ENCODE data around the gene PRCP. TPM values are rescaled to one million over a fixed set of nuclear protein-coding genes. Genes with fewer than 3 reads are reported as not detected.
A peak's percentile ranks its signal among the peaks of the same experiment; 100 is the strongest.

PRCP gene
- total RNA-seq, 1 donor from 2014 or later: 62.0 TPM

- H3K27ac ChIP-seq (ENCODE audit: low read depth, low read length): no peak overlapping the region
- no peak overlapping the region for H3K4me2 ChIP-seq (ENCODE audit: low read length)
- Mint-ChIP-seq H3K27ac (ENCODE audit: unreplicated experiment) (no peak overlapping the region), H3K4me1 (ENCODE audit: low read depth, unreplicated experiment) (no peaks in the 10 kb centered on the region), H3K27me3 (ENCODE audit: low read depth, unreplicated experiment) (no peaks in the 10 kb centered on the region), H3K9me3 (ENCODE audit: unreplicated experiment) (no peaks in the 10 kb centered on the region), H3K4me3 (ENCODE audit: unreplicated experiment) (no peak overlapping the region), H3K36me3 (ENCODE audit: low read depth, unreplicated experiment) (no peaks in the 10 kb centered on the region)
- no peaks in the 10 kb centered on the region for H3K27me3 ChIP-seq (ENCODE audit: insufficient read depth, low read length)
- H3K36me3 ChIP-seq (ENCODE audit: insufficient read depth, low read length): no peaks in the 10 kb centered on the region
- no peak overlapping the region for H3K4me3 ChIP-seq (ENCODE audit: insufficient read depth, low read depth, low read length)
- no peak overlapping the region for H2AFZ ChIP-seq (ENCODE audit: low read depth, low read length)
- no peak for TF ChIP-seq EZH2 (IDR thresholded peaks at IDR 0.05; ENCODE audit: insufficient read depth, low read length)
- TF ChIP-seq CTCF (IDR thresholded peaks at IDR 0.05; ENCODE audit: insufficient read depth, low read depth, low read length): no peak
- H3K9ac ChIP-seq (ENCODE audit: low read length): no peak overlapping the region
- H3K9me3 ChIP-seq (ENCODE audit: insufficient read depth, low read depth, low read length): no peaks in the 10 kb centered on the region
- H3K4me1 ChIP-seq (ENCODE audit: insufficient read depth, low read length): no peaks in the 10 kb centered on the region
- H4K20me1 ChIP-seq (ENCODE audit: insufficient read depth, low read length): no peaks in the 10 kb centered on the region
- FAIRE-seq (no peak), DNase-seq (ENCODE audit: low read depth) (peak; percentile 53)
- no peaks in the 10 kb centered on the region for H3K79me2 ChIP-seq (ENCODE audit: insufficient read depth, low read length)
These were observed 109.3 kb downstream of the PRCP start for GRCh38 chr11:82790723-82791484.

- Histone ChIP-seq H3K79me2 (ENCODE audit: insufficient read depth, low read length) (no peaks in the 10 kb centered on the region), H3K9me3 (ENCODE audit: insufficient read depth, low read depth, low read length) (no peaks in the 10 kb centered on the region), H3K9ac (ENCODE audit: low read length) (no peak overlapping the region), H3K4me3 (ENCODE audit: insufficient read depth, low read depth, low read length) (no peak overlapping the region), H3K4me2 (ENCODE audit: low read length) (no peak overlapping the region), H3K27me3 (ENCODE audit: insufficient read depth, low read length) (no peaks in the 10 kb centered on the region), H3K36me3 (ENCODE audit: insufficient read depth, low read length) (no peaks in the 10 kb centered on the region), H4K20me1 (ENCODE audit: insufficient read depth, low read length) (no peaks in the 10 kb centered on the region), H3K4me1 (ENCODE audit: insufficient read depth, low read length) (no peaks in the 10 kb centered on the region), H3K27ac (ENCODE audit: low read depth, low read length) (no peak overlapping the region), H2AFZ (ENCODE audit: low read depth, low read length) (no peak overlapping the region)
- Mint-ChIP-seq H3K4me3 (ENCODE audit: unreplicated experiment) (no peak overlapping the region), H3K27me3 (ENCODE audit: low read depth, unreplicated experiment) (no peaks in the 10 kb centered on the region), H3K4me1 (ENCODE audit: low read depth, unreplicated experiment) (no peaks in the 10 kb centered on the region), H3K9me3 (ENCODE audit: unreplicated experiment) (no peaks in the 10 kb centered on the region), H3K36me3 (ENCODE audit: low read depth, unreplicated experiment) (no peaks in the 10 kb centered on the region), H3K27ac (ENCODE audit: unreplicated experiment) (no peak overlapping the region)
- TF ChIP-seq EZH2 (IDR thresholded peaks at IDR 0.05; ENCODE audit: insufficient read depth, low read length): no peak
- TF ChIP-seq CTCF (IDR thresholded peaks at IDR 0.05; ENCODE audit: insufficient read depth, low read depth, low read length): no peak
- DNase-seq (ENCODE audit: low read depth): no peak
- no peak for FAIRE-seq
These were observed 112.2 kb downstream of the PRCP start for GRCh38 chr11:82787981-82788380.

GRCh38 chr11:82786836-82787235 lies 113.4 kb downstream of the PRCP start:
- Histone ChIP-seq H3K9me3 (ENCODE audit: insufficient read depth, low read depth, low read length) (no peaks in the 10 kb centered on the region), H3K27me3 (ENCODE audit: insufficient read depth, low read length) (no peaks in the 10 kb centered on the region), H2AFZ (ENCODE audit: low read depth, low read length) (no peak overlapping the region), H4K20me1 (ENCODE audit: insufficient read depth, low read length) (no peaks in the 10 kb centered on the region), H3K4me1 (ENCODE audit: insufficient read depth, low read length) (no peaks in the 10 kb centered on the region), H3K27ac (ENCODE audit: low read depth, low read length) (no peak overlapping the region), H3K9ac (ENCODE audit: low read length) (no peak overlapping the region), H3K4me3 (ENCODE audit: insufficient read depth, low read depth, low read length) (no peak overlapping the region), H3K36me3 (ENCODE audit: insufficient read depth, low read length) (no peaks in the 10 kb centered on the region), H3K4me2 (ENCODE audit: low read length) (no peak overlapping the region), H3K79me2 (ENCODE audit: insufficient read depth, low read length) (no peaks in the 10 kb centered on the region)
- TF ChIP-seq CTCF (IDR thresholded peaks at IDR 0.05; ENCODE audit: insufficient read depth, low read depth, low read length): no peak
- no peak for TF ChIP-seq EZH2 (IDR thresholded peaks at IDR 0.05; ENCODE audit: insufficient read depth, low read length)
- Mint-ChIP-seq H3K36me3 (ENCODE audit: low read depth, unreplicated experiment) (no peaks in the 10 kb centered on the region), H3K4me1 (ENCODE audit: low read depth, unreplicated experiment) (no peaks in the 10 kb centered on the region), H3K27ac (ENCODE audit: unreplicated experiment) (no peak overlapping the region), H3K4me3 (ENCODE audit: unreplicated experiment) (no peak overlapping the region), H3K9me3 (ENCODE audit: unreplicated experiment) (peaks cover 6% of the 10 kb centered on the region), H3K27me3 (ENCODE audit: low read depth, unreplicated experiment) (no peaks in the 10 kb centered on the region)
- DNase-seq (ENCODE audit: low read depth): no peak
- FAIRE-seq: no peak

All from astrocyte (in vitro differentiated cells and primary cell).